HCEC 1CT (cell line): Measurements from ENCODE around the gene INPP4B.

Experiments used
- DNase-seq: peaks from one replicate; pipeline ENCODE4 v3.0.0-alpha.2; 2017

The INPP4B gene

DNA sequence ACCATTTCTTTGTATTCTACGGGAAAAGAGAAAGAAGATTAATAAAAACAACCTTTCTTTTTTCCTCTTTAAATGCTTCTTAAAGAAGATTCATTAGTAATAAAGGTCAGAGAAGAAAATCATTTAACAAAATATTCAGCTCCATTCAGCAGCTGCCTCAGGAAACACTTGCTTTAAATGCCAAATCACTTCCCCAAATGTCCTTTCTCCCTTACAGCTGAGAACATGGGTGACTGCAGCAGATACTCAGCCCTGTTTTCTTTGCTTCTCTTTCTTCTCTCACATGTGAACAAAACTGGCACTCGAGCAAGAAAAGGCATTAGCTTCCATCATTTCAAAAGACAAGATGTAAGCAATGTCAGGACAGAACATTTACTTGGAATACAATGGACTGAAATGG, 120.2 kb downstream of the INPP4B start:
- no peak for DNase-seq

DNA sequence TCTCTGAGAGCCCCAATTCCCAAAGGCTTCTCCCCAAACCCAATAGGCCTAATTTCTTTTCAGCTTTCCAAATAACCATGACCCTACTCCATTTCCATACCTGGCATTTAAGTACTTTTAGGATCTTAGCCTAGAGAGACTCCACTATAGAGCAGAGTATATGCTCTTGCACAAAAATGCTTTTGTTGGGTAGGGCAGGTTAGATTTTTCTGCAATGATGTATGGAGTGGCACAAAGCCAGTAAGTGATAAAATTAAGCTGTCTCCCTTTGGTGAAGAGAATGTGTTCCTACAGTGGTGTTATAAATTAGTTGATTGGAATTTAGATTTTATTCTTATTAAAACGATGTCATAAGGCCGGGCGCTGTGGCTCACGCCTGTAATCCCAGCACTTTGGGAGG, 124.9 kb downstream of the INPP4B start:
- DNase-seq, result peak; percentile 5

DNA sequence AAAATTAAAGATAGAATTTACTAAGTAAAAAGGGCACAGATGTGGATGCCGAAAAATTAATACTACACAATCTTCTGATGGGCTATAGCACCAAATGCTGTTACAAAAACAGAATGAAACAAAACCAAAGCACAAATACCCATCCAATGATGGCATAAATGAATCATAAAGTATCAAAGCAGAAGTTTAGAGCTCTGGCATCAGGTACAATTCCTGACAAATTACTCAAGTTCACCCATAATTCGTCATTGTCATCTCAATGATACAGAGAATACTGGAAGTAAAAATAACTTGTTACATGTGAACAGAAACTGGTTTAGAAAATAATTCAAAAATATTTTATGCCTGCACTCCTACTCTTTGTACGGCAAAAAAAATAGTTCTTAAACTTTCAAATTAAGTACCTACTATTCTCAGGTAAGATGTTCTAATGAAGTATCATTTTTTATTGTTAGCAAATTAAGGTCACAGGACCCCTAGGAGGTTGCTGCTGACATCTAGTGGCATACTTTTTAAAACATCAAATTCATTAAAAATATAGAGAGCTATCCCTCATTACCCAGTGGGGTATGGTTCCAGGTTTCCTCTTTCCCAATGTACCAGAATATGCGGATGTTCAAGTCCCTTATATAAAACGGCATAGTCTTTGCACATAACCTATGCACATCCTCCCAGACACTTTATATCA, 126.1 kb downstream of the INPP4B start:
- DNase-seq, result peak; percentile 19

DNA sequence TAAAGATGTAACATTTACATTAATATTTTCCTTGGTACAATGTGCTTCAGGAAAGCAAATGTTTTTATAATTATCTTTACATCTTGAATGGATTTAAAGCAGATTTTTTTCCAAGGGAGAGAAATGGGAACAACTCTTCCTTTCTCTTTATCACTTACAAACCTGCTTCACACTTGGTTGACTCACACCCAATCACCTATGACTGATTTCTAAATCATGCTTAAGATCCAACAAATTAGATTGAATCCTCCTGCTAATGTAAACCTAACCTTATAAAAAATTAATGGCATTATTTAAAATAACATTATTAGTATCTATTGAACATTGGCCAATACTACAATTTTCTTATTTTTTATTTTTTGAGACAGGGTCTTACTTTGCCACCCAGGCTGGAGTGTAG, 127.1 kb downstream of the INPP4B start:
- DNase-seq, result no peak

DNA sequence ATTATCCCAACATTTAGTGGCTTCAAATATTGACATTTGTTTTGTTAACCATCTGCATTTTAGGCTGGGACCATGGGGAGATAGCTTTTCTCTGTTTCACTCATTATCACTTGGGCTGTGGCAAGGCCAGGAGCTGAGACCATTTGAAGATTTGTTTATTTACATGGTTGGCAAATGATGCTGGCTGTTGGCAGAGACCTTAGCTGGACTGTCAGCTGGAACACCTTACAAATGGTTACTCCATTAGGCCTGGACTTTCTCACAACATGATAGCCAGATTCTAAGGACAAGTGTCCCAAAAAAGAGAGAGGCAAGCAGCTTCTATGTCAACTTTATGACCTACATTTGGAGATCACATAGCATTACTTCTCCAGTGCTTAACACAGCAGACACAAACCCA, 130.4 kb downstream of the INPP4B start:
- no peak for DNase-seq

DNA sequence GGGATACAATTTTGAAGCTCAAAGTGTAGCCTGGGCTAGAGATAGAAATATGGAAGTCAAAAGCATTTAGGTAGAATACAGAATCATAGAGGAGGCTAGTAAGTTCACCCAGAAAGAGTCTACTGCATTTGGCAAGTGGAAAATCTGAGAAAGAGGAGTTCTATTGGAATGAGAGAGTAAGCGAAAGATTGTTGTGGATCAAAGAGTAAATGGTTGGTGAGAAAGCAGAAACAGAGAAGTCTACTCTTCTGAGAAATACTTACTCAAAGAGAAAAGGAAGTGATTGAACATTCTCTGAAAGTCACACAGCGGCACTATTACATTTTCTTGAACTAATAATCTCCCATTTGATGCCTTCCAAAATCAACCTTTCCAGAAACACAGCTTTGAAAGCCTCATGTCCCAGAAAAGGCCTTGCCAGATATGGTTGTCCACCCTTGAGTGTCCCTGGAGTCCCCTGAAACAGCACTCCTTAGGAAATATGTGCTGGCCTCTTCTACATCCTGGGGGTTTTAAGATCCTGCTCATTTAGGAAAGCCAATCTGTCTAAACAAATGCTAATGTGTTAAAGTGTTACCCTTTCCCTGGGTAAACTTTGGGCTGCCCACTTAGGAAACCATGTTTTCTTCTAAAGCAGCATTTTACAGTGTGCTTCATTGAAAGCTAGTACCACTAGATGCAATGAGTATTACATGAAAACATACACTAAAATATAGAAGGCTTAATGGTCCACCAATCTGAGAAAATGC, 132.6 kb downstream of the INPP4B start:
- DNase-seq, result no peak

DNA sequence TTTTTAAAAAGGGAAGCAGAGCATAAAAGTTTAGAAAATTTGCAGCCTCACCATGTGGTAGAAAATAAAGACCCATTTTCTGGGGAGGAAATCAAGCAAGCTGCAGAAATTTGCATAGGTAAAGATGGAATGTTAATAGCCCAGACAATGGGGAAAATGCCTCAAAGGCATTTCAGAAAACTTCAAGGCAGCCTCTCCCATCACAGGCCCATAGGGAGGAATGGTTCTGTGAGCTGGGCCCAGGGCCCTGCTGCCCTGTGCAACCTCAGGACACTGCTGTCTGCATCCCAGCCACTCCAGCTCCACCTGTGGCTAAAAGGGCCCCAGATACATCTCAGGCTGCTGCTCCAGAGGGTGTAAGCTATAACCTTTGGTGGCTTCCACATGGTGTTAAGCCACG, 137.9 kb downstream of the INPP4B start:
- no peak for DNase-seq

DNA sequence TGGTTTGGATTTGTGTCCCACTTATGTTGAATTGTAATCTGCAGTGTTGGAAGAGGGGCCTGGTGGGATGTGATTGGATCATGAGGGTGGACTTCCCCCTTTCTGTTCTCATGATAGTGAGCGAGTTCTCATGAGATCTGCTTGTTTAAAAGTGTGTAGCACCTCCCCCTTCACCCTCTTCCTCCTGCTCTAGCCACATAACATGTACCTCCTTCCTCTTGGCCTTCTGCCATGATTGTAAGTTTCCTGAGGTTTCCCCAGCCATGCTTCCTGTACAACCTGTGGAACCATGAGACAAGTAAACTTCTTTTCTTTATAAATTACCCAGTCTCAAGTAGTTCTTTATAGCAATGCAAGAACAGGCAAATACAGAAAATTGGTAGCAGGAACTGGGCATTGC, 138.7 kb downstream of the INPP4B start:
- no peak for DNase-seq

DNA sequence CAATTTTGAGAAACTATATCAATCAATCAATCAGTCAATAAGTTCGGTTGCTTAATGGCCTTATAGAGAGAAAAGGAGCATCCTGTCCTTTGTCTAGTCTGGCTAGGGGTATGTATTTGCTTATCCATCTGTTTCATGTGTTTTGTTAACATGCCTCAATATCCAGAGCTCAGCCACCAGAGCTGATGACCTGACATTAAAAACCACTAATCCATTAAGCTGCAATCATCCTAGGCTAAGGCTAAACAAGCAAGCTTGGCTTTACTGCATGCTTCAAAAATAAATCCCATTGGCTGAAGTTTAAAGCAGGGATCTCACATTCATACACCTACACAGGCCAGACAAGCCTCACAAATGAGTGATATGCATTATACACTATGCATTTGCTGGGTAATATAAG, 139.7 kb downstream of the INPP4B start:
- no peak for DNase-seq

DNA sequence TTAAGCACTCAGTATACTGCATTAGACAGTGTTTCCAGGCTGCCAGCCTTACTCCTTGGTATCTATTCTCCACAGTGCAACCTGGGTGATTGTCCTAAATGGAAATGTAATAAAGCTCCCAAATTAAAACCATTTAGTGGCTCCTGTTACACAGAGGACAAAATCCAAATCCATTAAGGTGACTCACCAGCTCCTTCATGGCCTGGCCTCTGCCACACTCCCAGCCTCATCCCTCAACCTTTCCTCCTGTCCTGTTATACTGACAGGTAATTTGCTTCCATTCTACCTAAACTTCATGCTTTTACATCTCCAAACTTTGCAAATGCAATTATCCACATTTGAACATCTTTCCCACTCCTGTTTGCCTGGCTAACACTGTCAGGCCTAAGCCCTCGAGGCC, 140.3 kb downstream of the INPP4B start:
- no peak for DNase-seq

DNA sequence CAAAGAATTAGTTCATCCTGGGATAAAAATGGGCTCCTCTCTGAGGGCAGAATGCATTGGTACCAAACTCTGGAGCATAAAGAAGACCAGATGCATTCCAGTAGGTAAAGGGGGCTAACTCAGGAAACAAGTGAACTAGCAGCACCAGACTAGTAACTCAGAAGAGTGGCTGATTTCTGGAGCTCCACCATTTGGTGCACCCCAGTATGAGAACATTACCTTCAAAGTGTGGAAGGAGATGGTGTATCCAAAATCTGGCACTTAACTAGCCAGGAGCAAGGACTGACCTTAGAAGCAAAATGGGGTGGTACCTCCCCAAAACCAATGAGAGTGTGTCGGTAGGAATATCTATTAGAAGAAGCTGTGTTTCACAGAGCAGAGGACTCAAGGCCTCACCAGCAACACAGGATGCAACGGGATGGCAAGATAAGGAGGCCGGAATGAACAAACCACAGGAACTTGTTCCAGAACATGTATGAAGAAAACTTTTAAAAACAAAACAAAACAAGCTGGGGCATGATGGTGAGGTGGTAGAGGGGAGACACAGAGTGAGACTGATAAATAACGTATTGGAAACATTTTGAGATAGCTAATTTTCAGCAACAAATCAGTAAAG, 142.3 kb downstream of the INPP4B start:
- no peak for DNase-seq

DNA sequence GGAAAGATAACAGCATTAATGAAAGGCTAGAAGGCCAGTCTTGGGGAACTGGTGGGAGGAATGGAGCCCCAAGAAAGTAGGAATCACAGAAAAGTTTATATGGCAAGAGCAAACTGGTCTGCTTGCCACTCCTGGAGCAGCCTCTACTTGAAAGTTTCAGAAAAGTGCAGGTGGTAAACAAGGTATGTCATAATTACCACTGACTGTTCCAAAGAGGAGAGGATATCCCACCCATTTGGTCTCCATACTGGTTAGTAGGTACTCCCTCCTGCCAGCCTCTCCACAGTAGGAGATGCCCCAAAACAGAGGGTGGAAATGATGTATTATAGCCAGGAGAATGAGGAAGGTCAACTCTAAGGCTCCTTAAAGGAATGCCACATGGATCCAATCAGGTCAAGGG, 145.1 kb downstream of the INPP4B start:
- DNase-seq, result no peak

DNA sequence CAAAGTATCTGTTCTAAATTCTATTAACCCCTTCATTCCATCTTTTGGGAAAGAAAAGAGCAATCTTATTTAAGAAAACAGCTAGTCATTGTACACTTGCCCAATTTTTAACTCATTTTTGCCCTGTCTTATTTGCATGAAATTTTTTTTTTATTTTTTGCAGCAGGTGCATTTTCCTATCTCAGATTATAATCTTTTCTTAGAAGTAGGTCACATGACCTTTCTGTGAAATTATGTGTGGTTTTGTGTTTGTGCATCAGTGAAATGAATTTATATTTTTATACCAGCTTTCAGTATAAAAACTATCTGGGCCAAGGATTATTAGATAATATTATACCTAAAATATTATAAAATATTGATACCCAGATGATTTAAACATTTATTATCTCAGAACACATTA, 145.6 kb downstream of the INPP4B start:
- DNase-seq, result no peak

DNA sequence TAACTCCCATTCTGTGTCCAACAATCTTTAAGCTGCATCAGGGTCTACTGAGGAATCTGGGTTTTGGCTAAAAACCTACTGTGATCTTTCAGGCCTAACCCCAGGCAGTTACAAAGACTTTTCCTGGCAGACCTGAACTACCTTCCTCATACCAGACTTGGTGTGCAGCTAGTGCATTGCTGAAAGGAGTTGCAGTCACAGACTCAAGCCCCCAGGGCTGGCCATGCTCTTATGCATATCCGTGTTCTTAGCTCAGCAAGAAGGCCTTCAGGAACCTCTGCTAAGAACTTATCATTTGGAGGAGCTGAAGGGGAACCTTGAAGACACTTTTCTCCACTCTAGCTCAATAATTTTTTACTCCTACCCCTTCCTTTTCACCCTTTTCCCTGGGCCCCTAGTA, 147.5 kb downstream of the INPP4B start:
- no peak for DNase-seq

DNA sequence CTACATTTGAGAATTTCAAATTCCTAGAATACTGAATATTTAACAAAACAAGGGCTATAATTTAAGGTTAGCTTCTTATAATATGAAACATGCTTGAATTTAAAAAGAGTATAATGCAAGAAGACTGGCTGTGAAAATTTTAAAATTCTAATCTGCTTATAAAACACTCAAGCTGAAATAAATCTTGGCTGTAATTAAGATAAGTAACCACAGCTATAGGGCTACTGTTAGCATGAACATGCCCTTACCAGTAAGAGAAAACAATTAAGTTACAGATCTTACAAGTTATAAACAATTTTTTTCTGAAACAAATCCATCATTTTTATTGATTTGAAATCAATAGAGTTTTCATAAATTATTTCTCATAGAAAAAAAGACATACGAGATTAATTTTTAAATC, 148.2 kb downstream of the INPP4B start:
- DNase-seq, result no peak

DNA sequence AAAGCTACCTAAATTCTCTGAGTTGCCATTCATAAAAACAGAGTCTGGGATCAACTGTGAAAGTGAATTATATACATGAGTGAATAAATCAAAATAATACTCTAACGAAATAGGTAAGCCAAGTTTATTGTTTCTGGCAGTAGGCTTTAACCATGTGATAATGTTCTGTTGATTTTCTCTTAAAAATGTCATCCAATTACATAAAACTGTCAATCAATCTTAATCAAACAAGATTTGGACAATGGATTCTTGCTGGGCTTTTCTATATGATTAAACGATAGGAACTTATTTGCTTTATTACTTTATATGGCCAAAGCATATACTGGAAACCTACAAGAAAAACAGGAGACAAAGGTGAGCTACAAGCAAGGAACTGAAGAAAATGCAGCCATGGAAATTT, 148.8 kb downstream of the INPP4B start:
- DNase-seq, result no peak

DNA sequence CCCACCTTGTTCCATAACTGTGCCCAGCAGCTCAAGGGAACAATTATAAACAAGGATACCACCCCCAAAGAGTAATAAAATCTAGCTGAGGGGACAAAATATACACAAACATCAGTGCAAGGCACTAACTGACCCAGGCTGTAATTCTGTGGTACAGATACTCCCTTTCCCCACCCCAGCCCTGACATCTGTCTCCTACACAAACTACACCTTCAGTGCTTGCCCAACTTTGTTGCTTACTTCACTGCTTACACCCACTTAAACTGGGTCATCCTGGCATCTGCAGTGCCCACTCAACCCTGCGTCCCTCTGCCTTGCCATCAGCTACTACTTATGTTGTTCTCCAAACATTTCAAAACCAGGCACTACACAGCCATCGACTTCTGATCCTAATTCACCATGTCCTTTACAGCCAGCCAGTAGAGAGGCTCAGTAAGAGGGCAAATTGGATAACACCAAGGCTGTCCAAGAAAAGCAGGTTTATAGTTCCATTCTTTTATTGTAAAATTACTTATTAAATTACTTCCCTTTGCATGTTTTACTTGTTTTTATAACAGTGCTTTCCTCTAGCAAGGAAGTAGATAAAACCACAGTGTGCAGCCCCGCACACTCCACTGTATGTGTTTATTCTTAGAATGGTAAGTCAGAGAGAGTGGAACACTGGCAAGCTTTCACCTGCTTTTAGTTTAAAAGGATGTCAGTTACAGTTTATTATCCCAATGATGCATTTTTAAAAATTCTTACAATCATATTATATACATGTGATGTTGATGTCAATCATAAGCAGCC, 149.6 kb downstream of the INPP4B start:
- DNase-seq, result no peak

DNA sequence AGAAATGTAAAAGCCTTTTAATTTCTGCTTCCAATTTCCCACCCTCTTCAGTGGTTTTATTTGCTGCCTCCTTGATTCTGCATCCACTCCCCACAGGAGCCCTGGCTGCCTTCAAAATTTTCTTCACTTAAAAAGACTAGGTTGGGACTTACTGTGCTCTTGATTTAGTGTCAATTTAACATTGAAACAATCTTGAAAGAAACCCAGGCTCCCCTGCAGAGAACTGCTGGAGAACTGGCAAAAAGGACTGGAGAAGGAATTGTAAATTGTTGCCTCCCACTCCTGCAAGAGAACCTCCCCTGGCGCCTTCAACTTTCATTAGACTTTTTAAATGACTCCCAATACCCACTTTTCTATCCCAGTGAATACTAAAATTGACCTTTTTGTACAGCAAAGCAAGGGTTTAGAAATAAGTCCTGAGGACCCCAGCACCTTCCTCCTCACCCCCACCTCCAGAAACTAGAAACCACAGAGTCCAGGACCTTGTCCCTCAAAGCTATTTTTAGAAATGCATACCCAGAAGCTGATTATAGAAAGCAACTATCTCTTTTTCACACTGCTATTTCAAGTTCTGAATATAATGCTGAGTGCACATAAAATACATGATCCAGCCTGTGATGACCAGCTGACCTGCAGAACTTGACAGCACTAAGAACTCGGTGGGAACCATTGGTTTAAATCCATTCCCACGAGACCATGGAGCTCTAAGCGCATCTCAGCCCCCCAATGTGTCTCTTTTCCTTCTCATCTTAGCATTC, 155.5 kb downstream of the INPP4B start:
- DNase-seq, result no peak

DNA sequence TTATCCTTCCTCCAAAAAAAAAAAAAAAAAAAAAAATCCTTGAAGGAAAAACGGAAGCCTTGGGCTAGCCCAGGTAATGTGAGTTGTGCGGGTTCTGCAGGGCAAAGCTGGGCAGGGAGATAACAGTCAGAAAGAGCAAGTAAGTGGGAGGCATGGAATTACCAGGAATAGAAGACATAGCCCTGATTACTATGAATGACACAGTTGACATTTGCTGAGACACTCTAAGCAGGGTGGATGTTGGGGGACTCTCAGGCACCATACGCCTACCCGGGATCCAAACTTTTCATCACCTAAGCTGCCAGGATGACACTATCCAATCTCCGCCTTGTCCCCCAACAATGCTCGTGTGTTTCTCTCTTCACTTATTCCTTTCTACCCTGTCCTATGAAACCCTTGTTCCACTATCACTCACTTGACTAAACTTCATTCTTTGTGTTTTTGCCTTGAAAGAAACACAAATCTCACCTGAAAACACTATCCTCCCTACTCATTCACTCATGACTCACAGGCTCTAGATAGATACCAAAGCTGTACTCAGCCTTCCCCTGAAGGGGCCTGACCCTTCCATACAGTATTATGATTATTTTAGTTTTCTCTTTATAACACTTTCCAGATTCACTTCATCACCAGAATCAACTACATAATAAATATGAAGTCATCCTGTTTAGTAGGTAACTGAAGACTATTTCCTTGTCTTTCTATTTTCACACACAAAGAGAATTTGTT, 158.4 kb downstream of the INPP4B start:
- DNase-seq, result no peak

DNA sequence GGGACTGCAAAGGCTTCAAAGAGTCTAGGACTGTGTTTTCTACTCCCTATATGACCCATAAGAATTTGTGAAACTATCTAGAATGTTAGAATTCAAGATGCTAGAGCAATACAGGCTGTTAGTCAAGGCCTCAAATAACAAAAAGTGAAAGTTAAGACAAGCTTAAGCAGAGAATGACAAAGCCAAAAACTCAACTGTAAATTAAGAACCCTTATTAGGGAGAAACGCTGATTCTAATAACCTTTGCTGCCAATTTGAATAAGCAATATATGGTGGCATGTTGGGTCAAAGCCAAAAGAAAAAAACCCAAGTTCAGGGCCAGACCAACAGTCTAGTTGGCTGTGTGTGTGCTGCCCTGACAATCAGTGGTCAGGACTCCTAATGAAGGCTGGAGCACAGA, 160.0 kb downstream of the INPP4B start:
- no peak for DNase-seq

DNA sequence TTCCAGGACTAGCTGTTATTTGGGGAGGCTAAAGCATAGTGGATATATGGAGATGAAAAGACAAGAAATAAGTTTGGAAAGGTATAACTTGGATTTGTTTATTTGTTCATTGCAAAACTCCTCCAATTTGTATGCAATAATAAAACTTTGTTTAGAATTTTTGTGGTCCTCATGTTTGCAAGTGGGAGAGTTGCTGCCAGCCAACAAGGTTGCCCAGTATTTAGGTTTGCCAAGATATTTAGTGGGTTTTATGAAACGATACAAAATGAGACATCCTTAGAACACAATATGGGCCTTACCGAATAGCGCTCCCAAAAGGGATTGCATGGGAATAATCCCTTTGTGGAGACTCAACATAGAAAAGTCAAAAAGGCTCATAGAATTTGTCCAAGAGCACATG, 162.1 kb downstream of the INPP4B start:
- no peak for DNase-seq

DNA sequence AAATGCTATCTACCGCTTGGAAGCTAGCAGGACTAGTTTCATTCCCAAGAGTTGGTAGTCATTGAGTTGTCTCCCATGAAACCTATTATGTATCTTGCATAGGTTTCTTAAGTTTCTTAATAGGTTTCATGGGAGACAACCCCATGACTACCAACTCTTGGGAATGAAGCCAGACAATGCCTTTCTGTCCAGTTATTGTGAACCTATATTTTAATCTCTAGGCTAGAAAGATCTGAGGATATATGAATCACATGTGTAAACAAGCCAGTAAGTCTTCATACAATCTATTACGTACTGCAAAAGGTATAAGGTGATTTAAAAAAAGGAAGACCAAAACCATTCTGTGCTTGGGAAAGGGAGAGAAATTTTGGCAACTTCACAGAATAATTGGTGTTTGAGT, 162.6 kb downstream of the INPP4B start:
- DNase-seq, result no peak
